A549 treated with Hydrocortisone at 1 μM for 4 hours (cell line): ENCODE measurements around the gene SREK1IP1. TPM values are rescaled to one million over a fixed set of nuclear protein-coding genes. Genes with fewer than 3 reads are reported as not detected.

ENCODE experiments used
- total RNA-seq: library from RNA; stranded (reverse); fragments of 200-300 nt; extraction: Qiagen RNA extraction; gene quantifications from 5 replicates; pipeline ENCODE4 v1.2.3, GENCODE V29; 2022

SREK1IP1 gene
- 7.2 to 9.5 TPM (median 8.1 TPM) in 5 replicates for total RNA-seq

GRCh38 chr5:64768358-64769312 is at the start of gene SREK1IP1, which contains the start of gene CWC27:
SREK1IP1 (minus strand) TSS chr5:64768691; CDS start chr5:64768517, 174 bp downstream.
CWC27 (plus strand) TSS chr5:64768930; CDS start chr5:64769147, 217 bp downstream.

GRCh38 chr5:64690417-64691151 is 77.9 kb downstream of the SREK1IP1 start, which contains the start of gene SHISAL2B:
SHISAL2B (plus strand) TSS chr5:64690503; CDS start chr5:64690624, 121 bp downstream.

Other genes starting within 250 kb of the SREK1IP1 start
- not detected in 5 replicates for gene SHISAL2B, start 78.2 kb downstream of the SREK1IP1 start, total RNA-seq
- 11.8 to 18.6 TPM (median 13.7 TPM) in 5 replicates for gene CWC27, start 239 bp upstream of the SREK1IP1 start, total RNA-seq